Left ventricle myocardium inferior (tissue), 1 donor: ENCODE measurements around the gene TANGO2. TPM values are rescaled to one million over a fixed set of nuclear protein-coding genes. Genes with fewer than 3 reads are reported as not detected.

Experiments used
- DNase-seq: peaks from one replicate; pipeline ENCODE4 v3.0.0-alpha.2; 2020
- H3K27ac ChIP-seq: fragments of 200-600 bp; replicated peaks from 2 replicates; pipeline ENCODE4 v1.8.0; 2021
- H3K27me3 ChIP-seq: fragments of 200-600 bp; 2 replicates; pipeline ENCODE4 v1.8.0; 2021; ENCODE audit warnings: low read depth
- H3K36me3 ChIP-seq: fragments of 200-600 bp; 2 replicates; pipeline ENCODE4 v1.8.0; 2021
- H3K4me1 ChIP-seq: fragments of 200-600 bp; 2 replicates; pipeline ENCODE4 v1.8.0; 2021
- H3K4me3 ChIP-seq: fragments of 200-600 bp; 2 replicates; pipeline ENCODE4 v1.8.0; 2021; ENCODE audit warnings: mild to moderate bottlenecking, moderate library complexity
- H3K9me3 ChIP-seq: fragments of 200-600 bp; replicated peaks from 2 replicates; pipeline ENCODE4 v1.8.0; 2021
- CTCF ChIP-seq: fragments of 200-600 bp; IDR thresholded peaks from 2 replicates; pipeline ENCODE4 v1.8.0; 2021; ENCODE audit warnings: antibody characterized with exemption, mild to moderate bottlenecking, borderline replicate concordance
- intact Hi-C: fragments of 100-400 bp; cut with micrococcal nuclease; formaldehyde crosslinking; loops from one replicate; pipeline ENCODE4 v1.11.0; 2022
- total RNA-seq: library from RNA; stranded (reverse); fragmentation: NEBNext Ultra II Directional; extraction: Animal tissue kit (Norgen Biotek cat#: 25700); gene quantifications from one replicate; pipeline ENCODE4 v1.2.1, GENCODE V29; 2021
- donor health status: DM: no; HTN: yes; CAD: no; lungs with severe emphysema.

TANGO2 gene
- total RNA-seq, 1 donor from 2014 or later = 71.7 TPM

GRCh38 chr22:19989725-19990067 lies 31.2 kb upstream of the TANGO2 start:
- no peak for DNase-seq
- Histone ChIP-seq H3K27me3 (no peaks in the 10 kb centered on the region), H3K4me1 (peaks cover 75% of the 10 kb centered on the region), H3K4me3 (no peak overlapping the region), H3K9me3 (no peaks in the 10 kb centered on the region), H3K36me3 (no peaks in the 10 kb centered on the region), H3K27ac (peak overlapping the region; percentile 94)
- intact Hi-C loops = no loop called here
- TF ChIP-seq CTCF = no peak

- H3K36me3 ChIP-seq = no peaks in the 10 kb centered on the region
- H3K4me3 ChIP-seq = no peak overlapping the region
- no peaks in the 10 kb centered on the region for H3K27me3 ChIP-seq
- H3K4me1 ChIP-seq = peaks cover 71% of the 10 kb centered on the region
- H3K27ac ChIP-seq = no peak overlapping the region
- H3K9me3 ChIP-seq = no peaks in the 10 kb centered on the region
- intact Hi-C loops = no loop called here
- no peak for DNase-seq
- no peak for TF ChIP-seq CTCF
Observed at GRCh38 chr22:19990188-19990587, 30.7 kb upstream of the TANGO2 start.

- no peaks in the 10 kb centered on the region for H3K36me3 ChIP-seq
- no peaks in the 10 kb centered on the region for H3K9me3 ChIP-seq
- no peaks in the 10 kb centered on the region for H3K27me3 ChIP-seq
- DNase-seq = no peak
- H3K27ac ChIP-seq = peak overlapping the region; percentile 50
- intact Hi-C loops = no loop called here
- peaks cover 71% of the 10 kb centered on the region for H3K4me1 ChIP-seq
- H3K4me3 ChIP-seq = no peak overlapping the region
- no peak for TF ChIP-seq CTCF
Observed at GRCh38 chr22:19990609-19991394, 30.1 kb upstream of the TANGO2 start.

- H3K4me3 ChIP-seq = no peak overlapping the region
- peaks cover 70% of the 10 kb centered on the region for H3K4me1 ChIP-seq
- H3K27me3 ChIP-seq = no peaks in the 10 kb centered on the region
- peak overlapping the region; percentile 50 for H3K27ac ChIP-seq
- DNase-seq = no peak
- no peaks in the 10 kb centered on the region for H3K9me3 ChIP-seq
- TF ChIP-seq CTCF = no peak
- H3K36me3 ChIP-seq = no peaks in the 10 kb centered on the region
- intact Hi-C loops = no loop called here
Observed at GRCh38 chr22:19991395-19991644, 29.6 kb upstream of the TANGO2 start.

GRCh38 chr22:19991645-19992451 lies 29.1 kb upstream of the TANGO2 start:
- intact Hi-C loops = no loop called here
- Histone ChIP-seq H3K36me3 (no peaks in the 10 kb centered on the region), H3K4me1 (peaks cover 70% of the 10 kb centered on the region), H3K27ac (peak overlapping the region; percentile 50), H3K9me3 (no peaks in the 10 kb centered on the region), H3K4me3 (no peak overlapping the region), H3K27me3 (no peaks in the 10 kb centered on the region)
- no peak for DNase-seq
- no peak for TF ChIP-seq CTCF
